IPS-18c (cell line): ENCODE results near the gene IL17B.

ENCODE experiments used
- H3K4me3 ChIP-seq: 2 replicates; pipeline ENCODE4 v1.7.0; 2013; ENCODE audit warnings: low read depth, mild to moderate bottlenecking, low read length, moderate library complexity; ENCODE audit not compliant: insufficient read depth
- H3K9me3 ChIP-seq: one replicate; pipeline ENCODE4 v1.6.1; 2013; ENCODE audit warnings: mild to moderate bottlenecking, low read length, moderate library complexity; ENCODE audit not compliant: control insufficient read depth, insufficient read depth

IL17B gene

GRCh38 chr5:149372076-149372795 is 6.9 kb downstream of the IL17B start:
- Histone ChIP-seq H3K4me3 (no peak overlapping the region), H3K9me3 (no peaks in the 10 kb centered on the region)

GRCh38 chr5:149371296-149371962 is 7.7 kb downstream of the IL17B start:
- H3K4me3 ChIP-seq = no peak overlapping the region
- no peaks in the 10 kb centered on the region for H3K9me3 ChIP-seq

GRCh38 chr5:149370878-149371277 is 8.2 kb downstream of the IL17B start:
- Histone ChIP-seq H3K9me3 (no peaks in the 10 kb centered on the region), H3K4me3 (no peak overlapping the region)

GRCh38 chr5:149367972-149368645 is 11.0 kb downstream of the IL17B start:
- no peaks in the 10 kb centered on the region for H3K9me3 ChIP-seq
- no peak overlapping the region for H3K4me3 ChIP-seq

- H3K4me3 ChIP-seq = no peak overlapping the region
- no peaks in the 10 kb centered on the region for H3K9me3 ChIP-seq
Observed at GRCh38 chr5:149367249-149367971, 11.7 kb downstream of the IL17B start.

GRCh38 chr5:149366169-149366729 is 12.8 kb downstream of the IL17B start:
- no peaks in the 10 kb centered on the region for H3K9me3 ChIP-seq
- H3K4me3 ChIP-seq = no peak overlapping the region

- Histone ChIP-seq H3K4me3 (no peak overlapping the region), H3K9me3 (no peaks in the 10 kb centered on the region)
Observed at GRCh38 chr5:149365418-149365817, 13.7 kb downstream of the IL17B start.

- no peak overlapping the region for H3K4me3 ChIP-seq
- H3K9me3 ChIP-seq = no peaks in the 10 kb centered on the region
Observed at GRCh38 chr5:149364719-149365118, 14.4 kb downstream of the IL17B start.

- no peak overlapping the region for H3K4me3 ChIP-seq
Observed at GRCh38 chr5:149363936-149364335, 15.2 kb downstream of the IL17B start.

GRCh38 chr5:149363358-149363757 is 15.7 kb downstream of the IL17B start:
- Histone ChIP-seq H3K4me3 (no peak overlapping the region), H3K9me3 (peaks cover under 1% of the 10 kb centered on the region)

More at GRCh38 chr5:149363936-149364335, 15.2 kb downstream of the IL17B start:
- H3K9me3 ChIP-seq = no peaks in the 10 kb centered on the region

GRCh38 chr5:149362541-149362940 is 16.6 kb downstream of the IL17B start:
- H3K4me3 ChIP-seq = no peak overlapping the region

GRCh38 chr5:149360272-149360671 is 18.8 kb downstream of the IL17B start:
- H3K9me3 ChIP-seq = peaks cover 4% of the 10 kb centered on the region
- no peak overlapping the region for H3K4me3 ChIP-seq

More at GRCh38 chr5:149362541-149362940, 16.6 kb downstream of the IL17B start:
- peaks cover 4% of the 10 kb centered on the region for H3K9me3 ChIP-seq

GRCh38 chr5:149358868-149359495 is 20.1 kb downstream of the IL17B start:
- H3K4me3 ChIP-seq = no peak overlapping the region
- H3K9me3 ChIP-seq = peaks cover 4% of the 10 kb centered on the region

GRCh38 chr5:149358294-149358651 is 20.8 kb downstream of the IL17B start:
- peaks cover 4% of the 10 kb centered on the region for H3K9me3 ChIP-seq

GRCh38 chr5:149357370-149358293 is 21.5 kb downstream of the IL17B start, which contains the start of gene PCYOX1L:
PCYOX1L (plus strand) TSS chr5:149358046; CDS start chr5:149358069, 23 bp downstream.
- Histone ChIP-seq H3K4me3 (peak within 1 kb of the TSS; percentile 80), H3K9me3 (peaks cover 4% of the 10 kb centered on the region)

More at GRCh38 chr5:149358294-149358651, 20.8 kb downstream of the IL17B start:
- peak overlapping the region; percentile 80 for H3K4me3 ChIP-seq

GRCh38 chr5:149356391-149356790 is 22.7 kb downstream of the IL17B start:
- H3K4me3 ChIP-seq = no peak overlapping the region
- H3K9me3 ChIP-seq = peaks cover 4% of the 10 kb centered on the region
